Lower lobe of right lung (tissue), 2 donors: ENCODE data around the gene RAB40B. TPM values are rescaled to one million over a fixed set of nuclear protein-coding genes. Genes with fewer than 3 reads are reported as not detected.
A peak's percentile ranks its signal among the peaks of the same experiment; 100 is the strongest.

Experiments used
- ATAC-seq, 2 donors: fragments of 200-7000 bp; cut with Tn5 transposase; one replicate each; pipeline ENCODE4 v1.9.1; 2020 to 2022; ENCODE audit warnings: mild to moderate bottlenecking in 2 of 2, moderate library complexity in 2 of 2
- DNase-seq: peaks from one replicate; pipeline ENCODE4 v3.0.0-alpha.2; 2020
- H3K27ac ChIP-seq: fragments of 200-600 bp; one replicate; pipeline ENCODE4 v1.8.0; 2022
- H3K27me3 ChIP-seq: fragments of 200-600 bp; one replicate; pipeline ENCODE4 v1.8.0; 2022; ENCODE audit warnings: low read depth
- H3K36me3 ChIP-seq: fragments of 200-600 bp; one replicate; pipeline ENCODE4 v1.8.0; 2022; ENCODE audit warnings: mild to moderate bottlenecking
- H3K4me1 ChIP-seq: fragments of 200-600 bp; one replicate; pipeline ENCODE4 v1.8.0; 2022
- H3K4me3 ChIP-seq: fragments of 200-600 bp; one replicate; pipeline ENCODE4 v1.8.0; 2022; ENCODE audit warnings: mild to moderate bottlenecking
- H3K9me3 ChIP-seq: fragments of 200-600 bp; one replicate; pipeline ENCODE4 v1.8.0; 2022
- CTCF ChIP-seq: fragments of 200-600 bp; IDR thresholded peaks from one replicate; pipeline ENCODE4 v1.8.0; 2022; ENCODE audit warnings: antibody characterized with exemption, mild to moderate bottlenecking
- intact Hi-C: fragments of 100-400 bp; cut with DNase I; formaldehyde crosslinking; loops from one replicate; pipeline ENCODE4 v1.11.0; 2022
- total RNA-seq: library from RNA; stranded (reverse); fragmentation: NEBNext Ultra II Directional; extraction: Animal tissue kit (Norgen Biotek cat#: 25700); gene quantifications from one replicate; pipeline ENCODE4 v1.2.1, GENCODE V29; 2021
- donor health status: DM: no; HTN: yes; CAD: no; lungs with severe emphysema.

Gene RAB40B
- total RNA-seq, 1 donor from 2014 or later = 10.2 TPM

GRCh38 chr17:82703036-82703745 is 4.7 kb upstream of the RAB40B start:
- Histone ChIP-seq H3K9me3 (no peaks in the 10 kb centered on the region), H3K4me1 (peaks cover 6% of the 10 kb centered on the region), H3K4me3 (no peak overlapping the region), H3K27ac (no peak overlapping the region), H3K36me3 (no peaks in the 10 kb centered on the region), H3K27me3 (no peaks in the 10 kb centered on the region)
- intact Hi-C loops = no loop called here
- no peak for ATAC-seq
- no peak for TF ChIP-seq CTCF
- peak; percentile 45 for DNase-seq

GRCh38 chr17:82702231-82702927 is 3.9 kb upstream of the RAB40B start:
- H3K4me1 ChIP-seq = peaks cover 9% of the 10 kb centered on the region
- ATAC-seq = no peak
- H3K9me3 ChIP-seq = no peaks in the 10 kb centered on the region
- no peak overlapping the region for H3K27ac ChIP-seq
- no peak overlapping the region for H3K4me3 ChIP-seq
- intact Hi-C loops = no loop called here
- H3K27me3 ChIP-seq = no peaks in the 10 kb centered on the region
- no peaks in the 10 kb centered on the region for H3K36me3 ChIP-seq
- DNase-seq = peak; percentile 28
- TF ChIP-seq CTCF = no peak

GRCh38 chr17:82699551-82699950 is 1.1 kb upstream of the RAB40B start:
- no peaks in the 10 kb centered on the region for H3K36me3 ChIP-seq
- TF ChIP-seq CTCF = no peak
- DNase-seq (no peak), ATAC-seq (no peak)
- peaks cover 6% of the 10 kb centered on the region for H3K9me3 ChIP-seq
- peak overlapping the region; percentile 76 for H3K4me3 ChIP-seq
- H3K4me1 ChIP-seq = peaks cover 17% of the 10 kb centered on the region
- H3K27ac ChIP-seq = no peak overlapping the region
- intact Hi-C loops = no loop called here
- no peaks in the 10 kb centered on the region for H3K27me3 ChIP-seq

GRCh38 chr17:82698974-82699442 is 510 bp upstream of the RAB40B start:
- Histone ChIP-seq H3K36me3 (no peaks in the 10 kb centered on the region), H3K4me1 (peaks cover 17% of the 10 kb centered on the region), H3K4me3 (peak overlapping the region; percentile 76), H3K9me3 (peaks cover 8% of the 10 kb centered on the region), H3K27me3 (no peaks in the 10 kb centered on the region), H3K27ac (peak overlapping the region; percentile 53)
- intact Hi-C loops = no loop called here
- DNase-seq = peak; percentile 54
- ATAC-seq = no peak
- no peak for TF ChIP-seq CTCF

GRCh38 chr17:82697808-82698064 is 762 bp downstream of the RAB40B start:
- Histone ChIP-seq H3K27ac (peak overlapping the region; percentile 31), H3K9me3 (peaks cover 8% of the 10 kb centered on the region), H3K4me3 (peak overlapping the region; percentile 70), H3K27me3 (no peaks in the 10 kb centered on the region), H3K36me3 (no peaks in the 10 kb centered on the region), H3K4me1 (peaks cover 17% of the 10 kb centered on the region)
- DNase-seq (no peak), ATAC-seq (no peak)
- no peak for TF ChIP-seq CTCF
- intact Hi-C loops = no loop called here
